RWPE2 (cell line): Measurements from ENCODE around the gene MUC5AC.

Source experiments
- ATAC-seq: fragments of 200-7000 bp; cut with Tn5 transposase; 3 replicates; pipeline ENCODE4 v1.9.1; 2021; ENCODE audit warnings: low read depth
- DNase-seq: peaks from one replicate; pipeline ENCODE4 v3.0.0-alpha.2; 2020; ENCODE audit warnings: low spot score
- H3K27ac ChIP-seq: fragments of 450-650 bp; 2 replicates; pipeline ENCODE4 v1.5.1; 2017; ENCODE audit warnings: mild to moderate bottlenecking; ENCODE audit not compliant: poor library complexity, severe bottlenecking
- H3K27me3 ChIP-seq: fragments of 250-450 bp; sonication (Bioruptor Pico); 2 replicates; pipeline ENCODE4 v1.5.1; 2021; ENCODE audit warnings: mild to moderate bottlenecking, moderate library complexity; ENCODE audit not compliant: insufficient read depth, poor library complexity, severe bottlenecking
- H3K36me3 ChIP-seq: fragments of 250-450 bp; sonication (Bioruptor Pico); 2 replicates; pipeline ENCODE4 v1.5.1; 2020; ENCODE audit warnings: low read depth, mild to moderate bottlenecking, moderate library complexity
- H3K4me1 ChIP-seq: fragments of 250-450 bp; sonication (Bioruptor Pico); 2 replicates; pipeline ENCODE4 v1.5.1; 2021; ENCODE audit warnings: mild to moderate bottlenecking, moderate library complexity; ENCODE audit not compliant: insufficient read depth, poor library complexity, severe bottlenecking
- H3K4me3 ChIP-seq: fragments of 250-450 bp; sonication (Bioruptor Pico); 2 replicates; pipeline ENCODE4 v1.5.1; 2021; ENCODE audit warnings: mild to moderate bottlenecking, moderate library complexity; ENCODE audit not compliant: severe bottlenecking
- H3K9me3 ChIP-seq: fragments of 250-450 bp; sonication (Bioruptor Pico); 2 replicates; pipeline ENCODE4 v1.5.1; 2021; ENCODE audit warnings: mild to moderate bottlenecking, moderate library complexity; ENCODE audit not compliant: severe bottlenecking
- CTCF ChIP-seq: fragments of 450-650 bp; IDR thresholded peaks from one replicate; pipeline ENCODE4 v1.5.1; 2017; ENCODE audit warnings: mild to moderate bottlenecking, moderate library complexity; ENCODE audit not compliant: poor library complexity, severe bottlenecking

The MUC5AC gene

GRCh38 chr11:1195682-1196515 is 38.1 kb downstream of the MUC5AC start:
- no peaks in the 10 kb centered on the region for H3K36me3 ChIP-seq

GRCh38 chr11:1196516-1197391 is 39.0 kb downstream of the MUC5AC start:
- H3K36me3 ChIP-seq, result no peaks in the 10 kb centered on the region
- H3K4me3 ChIP-seq, result no peak overlapping the region
- no peak for ATAC-seq
- peak; percentile 54 for DNase-seq
- no peaks in the 10 kb centered on the region for H3K9me3 ChIP-seq
- no peak overlapping the region for H3K27ac ChIP-seq
- H3K27me3 ChIP-seq, result peaks cover 34% of the 10 kb centered on the region
- no peak for TF ChIP-seq CTCF
- no peaks in the 10 kb centered on the region for H3K4me1 ChIP-seq

More at GRCh38 chr11:1195682-1196515, 38.1 kb downstream of the MUC5AC start:
- TF ChIP-seq CTCF, result no peak
- Histone ChIP-seq H3K27me3 (peaks cover 28% of the 10 kb centered on the region), H3K9me3 (no peaks in the 10 kb centered on the region), H3K4me3 (no peak overlapping the region), H3K4me1 (no peaks in the 10 kb centered on the region), H3K27ac (no peak overlapping the region)
- DNase-seq (peak; percentile 43), ATAC-seq (no peak)

- Histone ChIP-seq H3K27me3 (peaks cover 34% of the 10 kb centered on the region), H3K4me3 (no peak overlapping the region), H3K36me3 (no peaks in the 10 kb centered on the region), H3K27ac (no peak overlapping the region), H3K4me1 (no peaks in the 10 kb centered on the region), H3K9me3 (no peaks in the 10 kb centered on the region)
- peak; percentile 47 for DNase-seq
- ATAC-seq, result no peak
- TF ChIP-seq CTCF, result no peak
These were observed 39.7 kb downstream of the MUC5AC start for GRCh38 chr11:1197431-1197885.

- no peaks in the 10 kb centered on the region for H3K4me1 ChIP-seq
- no peak for TF ChIP-seq CTCF
- no peaks in the 10 kb centered on the region for H3K36me3 ChIP-seq
- H3K27me3 ChIP-seq, result peaks cover 38% of the 10 kb centered on the region
- H3K27ac ChIP-seq, result no peak overlapping the region
- H3K9me3 ChIP-seq, result no peaks in the 10 kb centered on the region
- DNase-seq (peak; percentile 52), ATAC-seq (no peak)
- no peak overlapping the region for H3K4me3 ChIP-seq
These were observed 40.3 kb downstream of the MUC5AC start for GRCh38 chr11:1197886-1198560.
